Heart left ventricle (tissue), 13 donors: ENCODE data around the gene FREM1.

Source experiments
- CTCF ChIP-seq, 12 donors: fragments of 200-600 bp; sonication (generic) in 4 of 12; IDR thresholded peaks; one replicate each; pipeline versions ENCODE4 v1.5.0 to v1.8.0; 2018 to 2022; ENCODE audit warnings: antibody characterized with exemption in 12 of 12, mild to moderate bottlenecking in 5 of 12
- POLR2A ChIP-seq, 2 donors: fragments of 450-650 bp; IDR thresholded peaks; one replicate each; pipeline ENCODE4 v1.6.1; 2017; ENCODE audit warnings: antibody characterized with exemption in 2 of 2, mild to moderate bottlenecking in 2 of 2, moderate library complexity in 2 of 2
- donor health status: ischemic (EF 13 %, LVEDD 7.1; RV severe dilation, severe dysfunction).
- donor health status: DM: no; HTN: yes; CAD: no.
- donor health status: DM: no; HTN: no; CAD: no.
- donor health status: ischemic (EF 25% LVEDD 6.9; RV normal size, moderate dysfunction).
- donor health status: ischemic (EF 25% LVEDD 5.7; RV mildly dilated, moderate dysfunction).
- donor health status: ischemic (EF 35%, LVEDD 5.7; RV mildly dilated, moderate dysfunction).
- donor health status: nonischemic (EF 11% LVEDD 7.7; RV severe dilation, severe dysfunction).
- donor health status: DM: yes; HTN: yes; CAD: no.
- donor health status: PGD.
- donor health status: ischemic (EF 29% LVEDD 5.4; RV normal size, mild dysfunction).
- donor health status: nonischemic (EF 23%, LVEDD 6.1; RV moderate dilation, normal function).

- TF ChIP-seq CTCF (IDR thresholded peaks at IDR 0.05): no peak
- no peak for TF ChIP-seq POLR2A (IDR thresholded peaks at IDR 0.05)
These were observed 224.1 kb downstream of the FREM1 start for GRCh38 chr9:14686168-14686567.
